A673 (cell line): Measurements from ENCODE around the gene CAPN7. TPM values are rescaled to one million over a fixed set of nuclear protein-coding genes. Genes with fewer than 3 reads are reported as not detected.

Experiments used
- BruUV-seq: library from RNA; stranded (reverse); fragments of 400-500 nt; replicated peaks from 2 replicates; lab custom pipeline; 2021; lab: Mats Ljungman, UMichigan
- CTCF ChIA-PET: fragments of 300-600 bp; sonication (Branson Sonifier 250); formaldehyde crosslinking; loops from one replicate; lab custom pipeline; 2022; ENCODE audit warnings: antibody characterized with exemption; lab: Charles Lee
- POLR2A ChIA-PET: fragments of 300-600 bp; sonication (Branson Sonifier 250); formaldehyde crosslinking; loops from one replicate; lab custom pipeline; 2022; ENCODE audit warnings: antibody characterized with exemption; ENCODE audit not compliant: low non-redundant PET; lab: Charles Lee
- DNase-seq: peaks from one replicate; pipeline ENCODE4 v3.0.0-alpha.2; 2015; ENCODE audit warnings: low spot score
- H3K27ac ChIP-seq: fragments of 200-600 bp; sonication (generic); 2 replicates; pipeline ENCODE4 v1.5.1; 2016; ENCODE audit warnings: mixed run types, low read depth, mild to moderate bottlenecking, mixed read lengths, antibody characterized with exemption, low read length; ENCODE audit not compliant: poor library complexity, severe bottlenecking
- H3K27me3 ChIP-seq: fragments of 200-600 bp; sonication (generic); replicated peaks from 2 replicates; pipeline ENCODE4 v1.6.1; 2017; ENCODE audit warnings: mixed run types, low read depth, mild to moderate bottlenecking, mixed read lengths, antibody characterized with exemption, low read length; ENCODE audit not compliant: insufficient read depth, poor library complexity
- H3K36me3 ChIP-seq: fragments of 200-600 bp; sonication (generic); 2 replicates; pipeline ENCODE4 v1.6.1; 2016; ENCODE audit warnings: mixed run types, mild to moderate bottlenecking, mixed read lengths, antibody characterized with exemption, low read length; ENCODE audit not compliant: insufficient read depth, poor library complexity, severe bottlenecking
- H3K4me1 ChIP-seq: fragments of 200-600 bp; sonication (generic); 2 replicates; pipeline ENCODE4 v1.6.1; 2017; ENCODE audit warnings: mixed run types, mild to moderate bottlenecking, mixed read lengths, antibody characterized with exemption, low read length; ENCODE audit not compliant: insufficient read depth, poor library complexity, severe bottlenecking
- H3K4me3 ChIP-seq: fragments of 200-600 bp; sonication (generic); 2 replicates; pipeline ENCODE4 v1.5.1; 2016; ENCODE audit warnings: low read depth, mixed run types, mild to moderate bottlenecking, mixed read lengths, low read length; ENCODE audit not compliant: poor library complexity, severe bottlenecking
- H3K9me3 ChIP-seq: fragments of 200-600 bp; sonication (generic); 2 replicates; pipeline ENCODE4 v1.6.1; 2016; ENCODE audit warnings: mixed run types, low read depth, mild to moderate bottlenecking, mixed read lengths, antibody characterized with exemption, low read length; ENCODE audit not compliant: poor library complexity, severe bottlenecking
- CTCF ChIP-seq: fragments of 300-800, 200-600 bp; sonication (generic); conservative IDR thresholded peaks from 2 replicates; pipeline ENCODE4 v1.5.1; 2017; ENCODE audit warnings: low read depth, mild to moderate bottlenecking, antibody characterized with exemption, low read length, moderate library complexity, mixed read lengths
- EZH2 ChIP-seq: fragments of 200-600 bp; sonication (generic); IDR thresholded peaks from 2 replicates; pipeline ENCODE4 v1.6.1; 2017; ENCODE audit warnings: borderline replicate concordance, low read depth, mild to moderate bottlenecking, mixed read lengths, antibody characterized with exemption, low read length; ENCODE audit not compliant: poor library complexity, severe bottlenecking
- intact Hi-C: fragments of 100-400 bp; cut with micrococcal nuclease; formaldehyde crosslinking; loops from one replicate; pipeline ENCODE4 v1.10.0; 2022; ENCODE audit not compliant: unreplicated experiment
- total RNA-seq: library from RNA; stranded (reverse); gene quantifications from 2 replicates; pipeline ENCODE4 v1.2.3, GENCODE V29; 2021

The CAPN7 gene
- total RNA-seq, 1 experiment from 2014 or later = 38.6 TPM

- BruUV-seq = no TSS peak
- no peak overlapping the region for H3K4me3 ChIP-seq
- peaks cover 29% of the 10 kb centered on the region for H3K4me1 ChIP-seq
- intact Hi-C loops = no loop called here
- no peaks in the 10 kb centered on the region for H3K27me3 ChIP-seq
- TF ChIP-seq CTCF = no peak
- TF ChIP-seq EZH2 = no peak
- H3K27ac ChIP-seq = no peak overlapping the region
- no peaks in the 10 kb centered on the region for H3K9me3 ChIP-seq
- POLR2A ChIA-PET = no interaction called here
- no peak for DNase-seq
- no peaks in the 10 kb centered on the region for H3K36me3 ChIP-seq
- CTCF ChIA-PET = no interaction called here
Observed at GRCh38 chr3:15287565-15288330, 81.7 kb downstream of the CAPN7 start.

GRCh38 chr3:15288331-15289035 lies 82.4 kb downstream of the CAPN7 start:
- H3K4me3 ChIP-seq = no peak overlapping the region
- H3K27ac ChIP-seq = no peak overlapping the region
- no peaks in the 10 kb centered on the region for H3K36me3 ChIP-seq
- H3K27me3 ChIP-seq = no peaks in the 10 kb centered on the region
- intact Hi-C loops = no loop called here
- CTCF ChIA-PET = no interaction called here
- TF ChIP-seq CTCF (no peak), EZH2 (no peak)
- POLR2A ChIA-PET = no interaction called here
- peaks cover 29% of the 10 kb centered on the region for H3K4me1 ChIP-seq
- H3K9me3 ChIP-seq = no peaks in the 10 kb centered on the region
- BruUV-seq = no TSS peak
- DNase-seq = no peak

- CTCF ChIA-PET = no interaction called here
Observed at GRCh38 chr3:15289661-15290060, 83.6 kb downstream of the CAPN7 start.

More at GRCh38 chr3:15289661-15290060, 83.6 kb downstream of the CAPN7 start:
- intact Hi-C loops = no loop called here
- POLR2A ChIA-PET = no interaction called here
- Histone ChIP-seq H3K4me3 (no peak overlapping the region), H3K36me3 (no peaks in the 10 kb centered on the region), H3K4me1 (peaks cover 21% of the 10 kb centered on the region), H3K27me3 (no peaks in the 10 kb centered on the region), H3K9me3 (no peaks in the 10 kb centered on the region), H3K27ac (no peak overlapping the region)
- DNase-seq = no peak
- BruUV-seq = no TSS peak
- TF ChIP-seq CTCF = no peak
- TF ChIP-seq EZH2 = no peak
